Measurements from ENCODE around the gene DNAH8.

The DNAH8 gene

GRCh38 chr6:39073471-39074355 lies 358.6 kb downstream of the DNAH8 start:
- no peak for DNase-seq (ENCODE audit: low spot score)

DNA sequence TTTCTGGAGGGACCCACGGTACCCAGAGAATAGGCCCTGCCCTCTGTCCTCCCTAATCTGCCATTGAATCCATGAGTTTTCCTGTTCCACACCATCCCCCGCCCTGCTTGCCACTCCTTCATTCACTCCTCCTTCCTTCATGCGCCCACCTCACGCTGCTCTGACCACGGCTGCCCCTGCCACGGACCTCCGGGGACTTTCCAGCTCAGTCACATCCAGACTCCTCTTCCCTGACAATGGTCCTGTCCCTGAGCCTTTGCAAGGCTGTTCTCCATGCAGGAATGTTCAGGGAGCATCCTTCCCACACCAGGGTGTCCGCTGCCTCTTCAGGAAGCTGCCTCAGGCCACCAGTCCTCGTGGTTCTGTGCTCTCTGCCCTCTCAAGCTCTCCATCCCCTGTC lies 359.4 kb downstream of the DNAH8 start:
- no peak for DNase-seq (ENCODE audit: low spot score)

GRCh38 chr6:39075010-39075686 lies 360.0 kb downstream of the DNAH8 start:
- no peak for DNase-seq (ENCODE audit: low spot score)

GRCh38 chr6:39075807-39076622 lies 360.9 kb downstream of the DNAH8 start:
- no peak for DNase-seq (ENCODE audit: low spot score)

DNA sequence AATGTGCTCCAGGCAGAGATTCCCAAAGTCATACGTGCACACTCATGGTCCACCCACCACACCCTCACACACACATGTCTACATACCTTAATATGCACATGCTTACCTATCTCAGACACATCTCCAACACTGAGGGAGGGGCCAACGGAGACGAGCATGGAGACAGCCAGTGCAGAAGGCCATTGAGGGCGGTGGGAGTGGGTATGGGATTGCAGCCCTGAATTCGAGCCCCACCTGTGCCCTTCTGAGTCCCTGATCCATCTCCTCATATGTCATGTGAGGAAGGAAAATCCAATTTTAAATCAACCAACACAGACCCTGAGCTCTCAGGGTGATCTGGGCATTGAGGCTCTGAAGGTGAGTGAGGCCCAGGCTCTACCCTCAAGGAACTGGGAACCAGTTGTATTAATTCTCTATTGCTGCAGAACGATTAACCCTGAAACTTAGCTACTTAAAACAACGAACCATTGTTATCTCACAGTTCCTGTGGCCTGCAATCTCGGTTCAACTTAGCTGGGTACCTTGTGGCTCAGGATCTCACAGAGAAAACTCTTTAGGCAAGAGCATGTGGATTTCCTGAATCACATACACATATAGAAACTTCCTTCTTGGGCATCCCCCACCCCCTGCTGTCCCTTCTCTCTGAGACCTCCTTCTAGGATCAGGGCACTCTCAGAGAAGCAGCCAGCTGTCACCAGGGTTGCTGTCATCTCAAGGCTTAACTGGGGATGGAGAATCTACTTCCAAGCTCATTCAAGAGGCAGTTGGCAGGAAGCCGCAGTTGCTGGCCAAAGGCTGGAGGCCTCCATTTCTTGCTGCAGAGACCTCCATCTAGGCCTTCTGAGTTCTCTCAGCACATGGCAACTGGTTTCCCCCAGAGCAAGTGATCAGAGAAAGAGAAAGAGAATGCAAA lies 361.8 kb downstream of the DNAH8 start:
- no peak for DNase-seq (ENCODE audit: low spot score)

- DNase-seq (ENCODE audit: low spot score): no peak
Observed at GRCh38 chr6:39077882-39078594, 362.9 kb downstream of the DNAH8 start.

- DNase-seq (ENCODE audit: low spot score): no peak
Observed at GRCh38 chr6:39078695-39079094, 363.6 kb downstream of the DNAH8 start.

DNA sequence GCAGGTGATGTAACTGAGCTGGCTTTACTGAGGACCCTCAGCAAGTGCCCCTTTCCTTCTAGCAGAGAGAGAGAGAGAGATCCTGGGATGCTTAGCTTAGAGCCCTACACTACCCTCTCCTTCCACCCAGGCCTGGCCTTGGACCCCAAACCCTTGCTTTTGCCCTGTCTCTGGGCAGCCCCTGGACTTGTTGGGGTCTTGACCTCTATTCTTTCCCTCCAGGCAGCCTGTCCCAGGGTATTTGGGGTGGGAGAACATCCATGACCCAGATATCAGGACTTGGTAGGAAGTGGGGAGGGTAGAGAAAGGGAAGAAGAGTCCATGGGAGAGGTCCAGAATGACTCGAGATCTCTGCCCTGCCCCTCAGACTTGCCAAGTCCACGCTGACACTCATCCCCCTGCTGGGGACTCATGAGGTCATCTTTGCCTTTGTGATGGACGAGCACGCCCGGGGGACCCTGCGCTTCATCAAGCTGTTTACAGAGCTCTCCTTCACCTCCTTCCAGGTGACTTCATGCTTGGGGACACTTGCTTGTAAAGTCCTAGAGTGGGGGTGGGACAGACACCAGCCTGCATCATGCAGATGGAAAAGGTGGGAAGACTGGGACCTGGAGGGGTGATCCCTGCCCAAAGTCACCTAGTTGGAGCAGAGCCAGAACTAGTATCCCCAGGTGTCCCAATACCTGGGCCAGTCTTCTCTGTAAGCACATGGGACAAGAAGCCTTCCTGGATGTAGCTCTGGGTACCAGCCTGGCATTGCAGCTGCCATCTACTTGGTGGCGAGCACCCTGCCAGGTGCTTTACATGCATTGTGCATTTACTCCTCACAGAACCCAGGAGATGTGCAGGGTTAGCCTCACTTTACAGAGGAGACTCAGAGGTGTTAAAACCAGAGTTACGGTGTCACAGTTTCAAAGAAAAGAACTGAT lies 364.4 kb downstream of the DNAH8 start:
- no peak for DNase-seq (ENCODE audit: low spot score)

Data from activated CD4-positive, alpha-beta T cell treated with anti-CD3 and anti-CD28 coated beads, Interleukin-2, Interleukin-4, amounts not matched to agents 100 ng/mL and 50 ng/mL, durations not matched to agents 16 hours and 8 hours (primary cell).